C4-2B (cell line): ENCODE results near the gene CLDN6.

Source experiments
- ZFX ChIP-seq: fragments of 450-650 bp; IDR thresholded peaks from 2 replicates; pipeline ENCODE4 v1.6.1; 2017
- TF ChIP-seq, protein P1 (sequence below): fragments of 450-650 bp; conservative IDR thresholded peaks from 2 replicates; pipeline ENCODE4 v1.5.1; 2017; ENCODE audit warnings: mild to moderate bottlenecking

DNA sequence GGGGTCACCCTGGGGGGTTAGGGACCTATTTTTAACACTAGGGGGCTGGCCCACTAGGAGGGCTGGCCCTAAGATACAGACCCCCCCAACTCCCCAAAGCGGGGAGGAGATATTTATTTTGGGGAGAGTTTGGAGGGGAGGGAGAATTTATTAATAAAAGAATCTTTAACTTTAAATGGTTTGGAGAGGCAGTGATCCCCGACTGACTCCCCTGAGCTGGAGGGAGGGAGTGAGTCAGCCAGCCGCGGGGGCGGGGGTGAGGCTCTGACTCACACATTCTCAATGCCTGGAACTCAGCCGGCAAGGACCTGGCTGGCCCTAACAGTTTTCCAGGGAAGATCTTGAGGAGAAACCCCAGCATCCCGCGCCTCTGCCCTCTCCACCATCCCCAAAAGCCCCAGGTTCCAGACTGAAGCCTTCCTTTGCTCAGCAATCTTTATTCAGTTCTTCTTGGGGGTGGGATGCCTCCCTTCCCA lies 4.3 kb upstream of the CLDN6 start:
- TF ChIP-seq, protein P1, sequence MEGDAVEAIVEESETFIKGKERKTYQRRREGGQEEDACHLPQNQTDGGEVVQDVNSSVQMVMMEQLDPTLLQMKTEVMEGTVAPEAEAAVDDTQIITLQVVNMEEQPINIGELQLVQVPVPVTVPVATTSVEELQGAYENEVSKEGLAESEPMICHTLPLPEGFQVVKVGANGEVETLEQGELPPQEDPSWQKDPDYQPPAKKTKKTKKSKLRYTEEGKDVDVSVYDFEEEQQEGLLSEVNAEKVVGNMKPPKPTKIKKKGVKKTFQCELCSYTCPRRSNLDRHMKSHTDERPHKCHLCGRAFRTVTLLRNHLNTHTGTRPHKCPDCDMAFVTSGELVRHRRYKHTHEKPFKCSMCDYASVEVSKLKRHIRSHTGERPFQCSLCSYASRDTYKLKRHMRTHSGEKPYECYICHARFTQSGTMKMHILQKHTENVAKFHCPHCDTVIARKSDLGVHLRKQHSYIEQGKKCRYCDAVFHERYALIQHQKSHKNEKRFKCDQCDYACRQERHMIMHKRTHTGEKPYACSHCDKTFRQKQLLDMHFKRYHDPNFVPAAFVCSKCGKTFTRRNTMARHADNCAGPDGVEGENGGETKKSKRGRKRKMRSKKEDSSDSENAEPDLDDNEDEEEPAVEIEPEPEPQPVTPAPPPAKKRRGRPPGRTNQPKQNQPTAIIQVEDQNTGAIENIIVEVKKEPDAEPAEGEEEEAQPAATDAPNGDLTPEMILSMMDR = no peak
- no peak for TF ChIP-seq ZFX
